ENCODE measurements around the gene MYPN. TPM values are rescaled to one million over a fixed set of nuclear protein-coding genes. Genes with fewer than 3 reads are reported as not detected.
"Not testable (repeated sequence)": the region's sequence is repeated elsewhere in the genome, so short reads cannot be mapped to it uniquely, and the experiment has no call there.

Gene MYPN
- total RNA-seq, 1 donor = 1.8 TPM

- peak overlapping the region; percentile 90 for H2AFZ ChIP-seq (ENCODE audit: low read length)
- peak overlapping the region; percentile 90 for H3K4me2 ChIP-seq (ENCODE audit: insufficient read depth, low read length)
- DNase-seq (ENCODE audit: insufficient read length, low spot score, missing footprints) = no peak
- no peaks in the 10 kb centered on the region for H3K27me3 ChIP-seq (ENCODE audit: insufficient read depth, low read length)
- peak overlapping the region; percentile 42 for H3K27ac ChIP-seq (ENCODE audit: low read depth, low read length)
- peak overlapping the region; percentile 95 for H3K4me3 ChIP-seq (ENCODE audit: insufficient read depth, low read length)
- TF ChIP-seq CTCF (IDR thresholded peaks at IDR 0.05; ENCODE audit: extremely low read depth, low read depth, low read length) = no peak
- H3K36me3 ChIP-seq (ENCODE audit: insufficient read depth, low read length) = peaks cover 12% of the 10 kb centered on the region
- no peaks in the 10 kb centered on the region for H3K9me3 ChIP-seq (ENCODE audit: low read depth, low read length)
- H3K4me1 ChIP-seq (ENCODE audit: insufficient read depth, low read length) = peaks cover 13% of the 10 kb centered on the region
- H4K20me1 ChIP-seq (ENCODE audit: insufficient read depth, low read length) = peaks cover 15% of the 10 kb centered on the region
- peaks cover 45% of the 10 kb centered on the region for H3K79me2 ChIP-seq (ENCODE audit: insufficient read depth, low read length)
Measured at GRCh38 chr10:68075550-68076004, 33.7 kb upstream of the MYPN start.

GRCh38 chr10:68076081-68076480 is 33.2 kb upstream of the MYPN start:
- not testable (repeated sequence) for DNase-seq (ENCODE audit: insufficient read length, low spot score, missing footprints); H3K4me2 ChIP-seq (ENCODE audit: insufficient read depth, low read length); H3K27me3 ChIP-seq (ENCODE audit: insufficient read depth, low read length); H3K4me1 ChIP-seq (ENCODE audit: insufficient read depth, low read length); H3K4me3 ChIP-seq (ENCODE audit: insufficient read depth, low read length); H3K9me3 ChIP-seq (ENCODE audit: low read depth, low read length); H3K36me3 ChIP-seq (ENCODE audit: insufficient read depth, low read length); H2AFZ ChIP-seq (ENCODE audit: low read length); H3K27ac ChIP-seq (ENCODE audit: low read depth, low read length)
- H4K20me1 ChIP-seq (ENCODE audit: insufficient read depth, low read length) = peaks cover 11% of the 10 kb centered on the region
- peaks cover 40% of the 10 kb centered on the region for H3K79me2 ChIP-seq (ENCODE audit: insufficient read depth, low read length)

- H3K27me3 ChIP-seq (ENCODE audit: insufficient read depth, low read length) = no peaks in the 10 kb centered on the region
- H3K27ac ChIP-seq (ENCODE audit: low read depth, low read length) = no peak overlapping the region
- H3K4me3 ChIP-seq (ENCODE audit: insufficient read depth, low read length) = no peak overlapping the region
- peaks cover 30% of the 10 kb centered on the region for H3K79me2 ChIP-seq (ENCODE audit: insufficient read depth, low read length)
- H3K36me3 ChIP-seq (ENCODE audit: insufficient read depth, low read length) = peaks cover 4% of the 10 kb centered on the region
- H3K4me1 ChIP-seq (ENCODE audit: insufficient read depth, low read length) = peaks cover 5% of the 10 kb centered on the region
- peaks cover 1% of the 10 kb centered on the region for H4K20me1 ChIP-seq (ENCODE audit: insufficient read depth, low read length)
- H3K9me3 ChIP-seq (ENCODE audit: low read depth, low read length) = no peaks in the 10 kb centered on the region
- no peak for DNase-seq (ENCODE audit: insufficient read length, low spot score, missing footprints)
- no peak for TF ChIP-seq CTCF (IDR thresholded peaks at IDR 0.05; ENCODE audit: extremely low read depth, low read depth, low read length)
- no peak overlapping the region for H2AFZ ChIP-seq (ENCODE audit: low read length)
- no peak overlapping the region for H3K4me2 ChIP-seq (ENCODE audit: insufficient read depth, low read length)
Measured at GRCh38 chr10:68077026-68077425, 32.3 kb upstream of the MYPN start.

- no peak for TF ChIP-seq CTCF (IDR thresholded peaks at IDR 0.05; ENCODE audit: extremely low read depth, low read depth, low read length)
- H3K36me3 ChIP-seq (ENCODE audit: insufficient read depth, low read length) = no peaks in the 10 kb centered on the region
- peaks cover 6% of the 10 kb centered on the region for H3K79me2 ChIP-seq (ENCODE audit: insufficient read depth, low read length)
- H3K4me3 ChIP-seq (ENCODE audit: insufficient read depth, low read length) = no peak overlapping the region
- H3K9me3 ChIP-seq (ENCODE audit: low read depth, low read length) = no peaks in the 10 kb centered on the region
- no peak overlapping the region for H3K4me2 ChIP-seq (ENCODE audit: insufficient read depth, low read length)
- no peaks in the 10 kb centered on the region for H4K20me1 ChIP-seq (ENCODE audit: insufficient read depth, low read length)
- peaks cover 25% of the 10 kb centered on the region for H3K4me1 ChIP-seq (ENCODE audit: insufficient read depth, low read length)
- H2AFZ ChIP-seq (ENCODE audit: low read length) = no peak overlapping the region
- H3K27me3 ChIP-seq (ENCODE audit: insufficient read depth, low read length) = no peaks in the 10 kb centered on the region
- H3K27ac ChIP-seq (ENCODE audit: low read depth, low read length) = no peak overlapping the region
- no peak for DNase-seq (ENCODE audit: insufficient read length, low spot score, missing footprints)
Measured at GRCh38 chr10:68079434-68079833, 29.9 kb upstream of the MYPN start.
